GM12892 (cell line): ENCODE data around the gene FPGS.

Experiments used
- POLR2A ChIP-seq: IDR thresholded peaks from 2 replicates; pipeline ENCODE4 v1.6.1; 2011; ENCODE audit warnings: low read depth, low read length, control low read depth
- POLR2AphosphoS5 ChIP-seq: IDR thresholded peaks from 2 replicates; pipeline ENCODE4 v1.6.1; 2011; ENCODE audit warnings: low read depth, low read length, control low read depth

- TF ChIP-seq POLR2AphosphoS5 (no peak; the same call in 1 of the 2 replicates), POLR2A (0 out of 2 replicates have a peak, but pooled peaks have one; percentile 4)
These were observed 14.0 kb downstream of the FPGS start for GRCh38 chr9:127816728-127817127.
